Measurements from ENCODE around the gene CPM.

CPM gene
- 0.46 to 0.52 reads per million in 2 donors for total RNA-seq

GRCh38 chr12:68932961-68933893, at the start of gene CPM:
TSS of gene CPM (minus strand) at chr12:68933171. CDS start at chr12:68932837, 334 bp downstream.
- DNase-seq = peak; percentile 51

DNA sequence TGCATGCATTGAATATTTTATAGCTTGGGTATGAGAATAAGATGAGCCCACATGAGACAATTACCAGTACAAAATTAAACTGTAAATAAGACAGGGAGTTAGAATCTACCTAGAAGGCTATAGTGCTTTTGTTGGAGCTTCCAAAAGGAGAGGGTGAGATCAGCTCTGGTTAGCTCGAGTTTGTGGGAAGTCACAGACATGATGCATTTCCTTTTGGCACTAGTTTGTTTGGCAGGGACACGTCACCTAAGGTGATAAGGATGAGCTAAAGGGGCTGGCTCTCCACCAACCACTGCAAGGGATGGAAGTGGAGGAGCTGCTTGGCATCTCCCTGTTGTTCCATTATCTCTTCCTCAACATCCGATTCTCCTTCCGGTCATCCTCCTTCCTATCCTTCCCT, 48.5 kb upstream of the CPM start:
- no peak for DNase-seq

- no peak for DNase-seq
These were observed 47.7 kb upstream of the CPM start for GRCh38 chr12:68980476-68981212.

- DNase-seq = no peak
These were observed 45.7 kb upstream of the CPM start for GRCh38 chr12:68978678-68979077.

DNA sequence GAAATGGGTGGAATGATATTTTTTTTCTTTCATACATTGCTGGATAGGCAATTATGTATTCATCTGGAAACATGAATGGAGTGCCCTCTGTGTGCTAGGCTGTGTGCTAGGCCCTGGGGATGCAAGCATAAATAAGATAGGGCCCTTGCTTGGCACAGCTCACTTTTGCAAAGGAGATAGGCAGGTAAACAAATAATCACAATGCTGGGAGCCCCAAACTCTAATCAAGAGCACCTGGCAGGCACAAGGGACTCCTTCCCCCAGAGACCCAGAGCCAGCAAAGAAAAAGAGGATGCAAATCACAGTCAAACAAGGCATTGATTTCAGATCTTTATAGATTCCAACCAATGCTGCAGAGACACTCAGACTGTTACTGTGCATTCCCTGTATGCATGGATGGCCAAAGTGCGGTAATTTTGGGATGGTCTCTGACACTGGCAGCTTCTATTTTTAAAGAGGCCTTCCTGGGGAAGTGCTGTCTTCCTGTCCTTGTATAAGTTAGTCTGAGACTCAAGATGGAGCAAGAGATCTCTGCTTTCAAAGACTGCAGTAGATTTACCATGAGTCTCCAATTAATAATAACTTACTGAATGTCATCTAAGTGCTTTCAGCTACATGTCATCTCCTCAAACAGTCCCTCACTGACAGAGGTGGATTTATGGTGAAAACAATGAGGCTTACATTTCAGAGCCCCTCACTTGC, 45.1 kb upstream of the CPM start:
- no peak for DNase-seq

- DNase-seq = no peak
These were observed 44.4 kb upstream of the CPM start for GRCh38 chr12:68977335-68977734.

DNA sequence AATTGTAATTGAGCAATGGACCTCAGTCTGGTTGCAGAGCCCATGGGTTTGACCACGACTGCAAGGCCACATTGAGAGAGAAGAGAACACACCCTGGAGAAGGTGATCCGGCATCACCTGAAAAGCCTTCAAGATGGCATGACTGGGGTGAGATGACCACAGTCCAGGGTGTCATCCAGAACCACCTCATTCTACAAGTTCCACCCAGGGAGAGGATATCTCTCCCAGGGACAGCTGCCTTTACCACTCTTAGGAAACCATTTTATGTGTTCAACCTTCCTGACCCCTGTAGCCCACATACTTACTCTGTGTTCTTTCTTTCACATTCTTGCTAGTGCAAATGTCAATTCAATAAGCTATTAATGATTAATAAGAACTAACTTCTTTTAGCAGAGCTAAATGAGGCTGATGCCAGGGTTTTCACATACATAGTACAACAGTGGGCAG, 43.4 kb upstream of the CPM start:
- DNase-seq = no peak

DNA sequence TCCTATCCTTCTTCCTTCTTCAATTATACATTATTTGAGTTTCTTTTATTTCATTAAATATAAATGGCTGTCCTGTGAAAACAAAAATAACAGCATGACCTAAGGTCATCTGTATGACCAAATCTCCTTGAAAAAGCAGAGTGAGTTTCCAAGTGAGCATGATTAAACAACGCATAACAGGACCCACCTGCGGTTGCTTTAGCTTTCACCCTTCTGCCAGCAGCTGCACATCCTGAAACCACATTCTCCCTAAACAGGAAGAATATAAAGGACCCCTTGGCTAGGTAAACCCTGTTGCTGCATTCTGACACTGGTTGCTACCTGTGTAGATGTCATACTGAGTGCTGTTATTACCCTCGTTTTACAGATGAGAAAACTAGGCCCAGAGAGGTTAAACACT, 42.8 kb upstream of the CPM start:
- no peak for DNase-seq

DNA sequence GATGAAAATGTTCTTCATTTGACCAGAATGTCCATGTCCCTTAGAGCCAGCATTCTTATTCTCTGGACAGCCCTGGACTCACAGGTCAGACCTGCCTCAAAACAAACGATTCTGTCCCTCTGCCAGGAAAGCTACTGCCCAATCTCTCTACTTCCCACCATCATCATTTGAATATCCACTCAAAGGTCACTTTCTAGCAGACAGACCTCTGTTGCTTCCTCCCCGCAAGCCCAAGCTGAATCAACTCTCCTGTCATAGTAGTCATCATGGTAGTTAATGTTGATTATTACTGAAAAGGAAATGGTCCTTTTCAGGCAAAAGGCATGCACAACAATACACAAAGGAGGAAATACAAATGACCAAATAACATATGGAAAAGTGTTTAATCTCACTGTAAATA, 39.6 kb upstream of the CPM start:
- DNase-seq = no peak

GRCh38 chr12:68971404-68971803, 38.4 kb upstream of the CPM start:
- no peak for DNase-seq

- DNase-seq = no peak
These were observed 38.0 kb upstream of the CPM start for GRCh38 chr12:68970951-68971350.

DNA sequence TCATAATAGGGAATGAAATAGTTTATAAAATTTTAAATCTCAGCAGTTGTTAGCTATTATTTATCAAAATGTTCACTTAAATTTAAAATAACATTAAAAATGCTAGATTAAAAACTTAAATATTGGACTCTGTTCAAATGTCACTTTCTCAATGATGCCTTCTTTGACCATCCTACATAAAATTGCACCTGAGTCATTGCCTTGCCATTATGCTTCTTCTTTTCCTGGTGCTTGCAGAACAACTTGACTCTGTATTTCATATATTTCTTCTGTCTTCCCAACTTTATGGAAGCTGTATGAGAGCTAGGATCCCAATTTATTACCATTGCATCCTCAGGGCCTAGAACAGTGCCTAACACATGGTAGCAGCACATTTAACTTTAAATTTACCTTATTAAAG, 37.3 kb upstream of the CPM start:
- DNase-seq = no peak

GRCh38 chr12:68967046-68967445, 34.1 kb upstream of the CPM start:
- DNase-seq = no peak

DNA sequence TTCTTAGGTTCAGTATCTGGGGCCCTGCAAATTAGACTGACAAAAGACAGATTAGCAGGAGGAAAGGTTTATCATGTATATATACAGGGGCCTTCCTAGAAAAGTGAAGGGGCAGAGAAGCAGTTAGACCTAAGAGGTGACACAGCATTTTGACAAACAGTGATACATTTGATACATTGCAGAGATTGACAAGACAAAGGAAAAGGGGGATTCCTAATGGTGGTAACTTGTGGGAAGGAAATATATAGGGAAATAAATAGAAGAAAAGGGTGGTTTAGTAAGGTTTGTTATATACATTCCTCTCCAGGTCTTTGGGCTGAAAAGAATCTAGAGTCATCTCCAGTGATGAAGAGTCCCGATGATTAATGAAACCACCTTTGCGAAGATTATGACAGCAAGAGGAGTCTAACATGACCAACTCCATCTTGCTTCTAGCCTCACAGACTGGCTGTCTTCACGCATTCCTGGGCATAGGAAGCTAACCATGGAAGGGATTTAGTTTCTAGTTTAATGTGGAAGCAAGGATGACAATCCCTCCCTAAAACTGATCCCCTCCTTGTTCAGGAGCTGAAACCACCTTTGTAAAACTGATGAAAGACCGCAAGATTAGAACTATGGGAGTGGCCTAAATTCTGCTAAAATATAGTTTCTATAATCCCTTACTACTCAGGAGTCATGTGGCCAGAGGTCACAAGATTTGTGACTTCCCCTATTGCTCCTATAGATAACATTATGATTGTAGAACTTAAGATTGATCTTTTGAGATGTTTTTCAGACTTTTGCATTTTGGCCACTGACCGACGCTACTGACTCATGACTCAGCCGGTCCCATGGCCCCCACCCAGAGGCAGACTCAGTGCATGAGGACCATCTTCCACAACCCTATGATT, 31.1 kb upstream of the CPM start:
- no peak for DNase-seq

DNA sequence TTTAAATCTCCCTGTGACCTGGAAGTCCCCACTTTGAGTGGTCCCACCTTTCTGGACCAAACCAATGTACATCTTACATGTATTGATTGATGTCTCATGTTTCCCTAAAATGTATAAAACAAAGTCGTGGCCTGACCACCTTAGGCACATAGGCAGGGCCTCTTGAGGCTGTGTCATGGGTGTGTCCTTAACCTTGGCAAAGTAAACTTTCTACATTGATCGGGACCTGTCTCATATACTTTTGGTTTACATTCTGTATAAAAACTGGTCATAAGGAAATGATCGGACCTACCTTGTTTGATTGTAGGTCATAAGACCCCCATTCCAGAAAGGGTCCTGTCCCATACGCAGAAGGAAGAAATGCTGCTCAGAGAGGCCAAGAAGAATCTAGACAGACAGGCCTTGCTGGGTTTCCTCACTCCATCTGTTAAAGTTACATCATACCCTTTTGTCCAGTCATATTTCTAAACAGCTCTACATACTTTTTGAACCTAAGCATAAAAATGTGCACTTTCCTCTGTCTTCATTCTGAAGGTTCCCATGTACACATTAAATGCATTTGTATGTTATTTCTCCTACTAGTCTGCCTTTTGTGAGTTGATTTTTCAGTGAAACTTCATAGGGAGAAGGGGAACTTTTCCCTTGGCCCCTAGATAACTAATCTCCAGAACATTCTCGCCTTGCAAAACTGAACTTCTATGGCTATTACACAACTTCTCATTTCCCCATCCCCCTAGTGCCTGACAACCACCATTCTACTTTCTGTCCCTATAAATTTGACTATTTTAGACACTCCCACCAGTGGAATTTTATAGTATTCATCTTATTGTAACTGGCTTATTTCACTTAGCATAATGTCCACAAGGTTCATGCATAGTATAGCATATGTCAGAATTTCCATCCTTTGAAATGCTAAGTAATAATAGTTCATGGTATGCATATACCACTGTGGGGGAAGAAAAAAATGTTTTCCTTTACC, 30.2 kb upstream of the CPM start:
- no peak for DNase-seq

DNA sequence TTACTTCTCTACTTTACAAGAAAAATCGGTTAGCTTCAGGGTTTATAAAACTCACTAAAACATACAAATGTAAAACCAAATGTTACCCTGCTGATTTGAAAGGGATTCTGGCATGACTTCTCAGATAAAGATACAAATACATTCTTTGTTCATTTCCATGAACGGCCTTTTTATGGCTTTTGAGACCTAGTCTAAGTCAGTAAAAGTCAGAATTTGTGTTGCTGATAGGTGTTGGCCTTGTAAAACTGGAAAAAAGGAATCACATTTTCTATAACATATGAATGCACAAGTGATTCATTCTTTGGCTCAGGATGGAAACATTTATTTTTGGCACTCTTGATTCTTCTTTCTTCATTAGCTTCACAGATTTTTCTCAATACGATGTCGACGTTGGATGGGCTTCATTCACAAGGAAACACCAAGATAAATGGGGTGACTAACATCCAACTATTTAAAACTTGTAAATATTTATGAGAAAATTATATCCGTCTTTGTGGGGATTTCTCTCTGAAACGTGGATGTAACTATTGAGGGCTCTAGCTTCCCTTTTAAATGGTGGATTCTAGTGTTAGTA, 27.0 kb upstream of the CPM start:
- DNase-seq = no peak

DNA sequence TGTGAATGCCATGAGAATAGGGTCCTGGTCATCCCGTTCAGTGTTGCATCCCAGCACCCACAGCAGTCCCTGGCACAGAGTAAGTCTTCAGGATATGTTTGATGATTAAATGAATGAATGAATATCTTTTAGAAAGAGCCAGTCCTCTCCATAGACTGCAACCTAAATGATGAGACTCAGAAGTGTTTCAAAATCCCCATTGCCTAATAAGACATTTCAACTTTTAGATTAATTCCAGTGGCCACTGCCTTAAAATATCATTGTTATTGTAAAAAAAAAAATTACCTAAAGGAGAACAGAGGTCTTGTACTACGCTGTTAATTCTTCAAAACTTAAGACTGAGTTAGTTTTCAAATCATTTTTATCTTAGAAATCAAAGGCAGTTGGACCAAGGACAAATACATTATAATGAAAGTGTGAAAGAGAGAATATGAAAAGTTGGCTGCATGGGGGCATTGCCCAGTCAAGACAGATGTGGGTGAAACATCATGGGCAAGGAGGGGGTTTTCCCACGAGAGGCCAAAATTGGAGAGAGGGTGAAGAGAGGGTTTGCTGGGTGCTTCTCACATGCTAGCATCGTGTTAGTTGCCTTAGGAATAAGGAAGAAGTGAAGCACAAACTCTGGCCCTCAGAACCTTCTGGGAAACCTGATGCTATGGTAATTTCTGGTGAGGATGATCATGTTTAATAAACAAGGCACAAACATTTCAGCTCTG, 26.3 kb upstream of the CPM start:
- DNase-seq = no peak

GRCh38 chr12:68958322-68958721, 25.4 kb upstream of the CPM start:
- DNase-seq = no peak

- no peak for DNase-seq
These were observed 24.3 kb upstream of the CPM start for GRCh38 chr12:68957273-68957672.

DNA sequence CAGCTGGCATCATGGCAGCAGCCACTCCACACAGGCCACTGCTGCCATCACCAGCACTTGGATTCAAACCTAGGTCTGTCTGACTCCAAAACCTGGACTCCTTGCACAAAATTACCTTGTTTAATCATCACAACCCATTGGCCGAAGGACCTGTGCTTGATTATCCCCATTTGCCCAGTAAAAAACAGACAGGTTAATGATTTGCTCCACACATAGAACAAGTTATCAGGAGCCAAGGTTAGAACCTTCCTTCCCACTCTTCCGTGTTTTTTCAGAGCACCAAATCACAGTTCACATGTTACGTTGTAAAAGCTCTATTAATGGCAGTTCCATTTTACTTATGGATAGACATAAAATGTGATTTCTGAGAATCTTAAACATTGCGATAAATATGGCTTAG, 23.5 kb upstream of the CPM start:
- no peak for DNase-seq
